ENCODE results near the gene CDC45.
"Not testable (repeated sequence)": the region's sequence is repeated elsewhere in the genome, so short reads cannot be mapped to it uniquely, and the experiment has no call there.

Gene CDC45, protein sequence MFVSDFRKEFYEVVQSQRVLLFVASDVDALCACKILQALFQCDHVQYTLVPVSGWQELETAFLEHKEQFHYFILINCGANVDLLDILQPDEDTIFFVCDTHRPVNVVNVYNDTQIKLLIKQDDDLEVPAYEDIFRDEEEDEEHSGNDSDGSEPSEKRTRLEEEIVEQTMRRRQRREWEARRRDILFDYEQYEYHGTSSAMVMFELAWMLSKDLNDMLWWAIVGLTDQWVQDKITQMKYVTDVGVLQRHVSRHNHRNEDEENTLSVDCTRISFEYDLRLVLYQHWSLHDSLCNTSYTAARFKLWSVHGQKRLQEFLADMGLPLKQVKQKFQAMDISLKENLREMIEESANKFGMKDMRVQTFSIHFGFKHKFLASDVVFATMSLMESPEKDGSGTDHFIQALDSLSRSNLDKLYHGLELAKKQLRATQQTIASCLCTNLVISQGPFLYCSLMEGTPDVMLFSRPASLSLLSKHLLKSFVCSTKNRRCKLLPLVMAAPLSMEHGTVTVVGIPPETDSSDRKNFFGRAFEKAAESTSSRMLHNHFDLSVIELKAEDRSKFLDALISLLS

GRCh38 chr22:19479355-19480172 lies at the start of gene CDC45:
Gene CDC45 (plus strand): TSS chr22:19479920. CDS start chr22:19479969, 49 bp downstream.
- DNase-seq = peak; percentile 98

GRCh38 chr22:19429950-19430889 lies 49.5 kb upstream of the CDC45 start:
- DNase-seq = peak; percentile 77

DNA sequence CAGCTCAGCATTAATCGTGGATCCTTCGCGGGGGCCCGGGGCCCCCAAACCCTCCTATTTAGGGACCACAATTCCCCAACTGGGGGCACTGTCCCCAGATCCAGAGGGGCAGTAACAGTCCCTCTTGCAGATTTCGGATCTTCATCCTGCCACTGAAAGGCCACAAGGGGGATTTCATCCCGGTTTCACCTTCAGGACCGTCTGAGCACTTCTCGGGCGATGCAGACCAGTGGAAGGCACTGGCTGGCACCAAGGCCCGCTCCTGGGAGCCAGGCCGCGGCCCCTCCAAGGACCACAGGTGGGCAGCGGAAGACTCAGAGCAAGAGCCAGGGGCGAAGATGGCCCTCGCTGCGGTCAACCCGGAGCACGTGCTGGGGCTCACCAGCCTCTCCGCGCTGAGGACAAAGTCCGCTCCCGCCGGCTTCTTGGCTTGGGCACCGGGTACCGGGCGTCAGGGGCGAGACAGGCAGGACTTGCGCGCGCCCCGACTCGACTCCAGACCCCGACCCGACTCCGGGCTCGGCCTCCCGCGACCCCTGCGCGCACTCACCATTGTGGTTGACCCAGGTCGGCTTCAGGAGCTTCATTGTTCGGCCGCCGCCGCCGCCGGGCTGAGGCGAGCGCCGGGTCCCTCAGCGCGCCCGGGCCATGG lies 48.7 kb upstream of the CDC45 start:
- DNase-seq = no peak

DNA sequence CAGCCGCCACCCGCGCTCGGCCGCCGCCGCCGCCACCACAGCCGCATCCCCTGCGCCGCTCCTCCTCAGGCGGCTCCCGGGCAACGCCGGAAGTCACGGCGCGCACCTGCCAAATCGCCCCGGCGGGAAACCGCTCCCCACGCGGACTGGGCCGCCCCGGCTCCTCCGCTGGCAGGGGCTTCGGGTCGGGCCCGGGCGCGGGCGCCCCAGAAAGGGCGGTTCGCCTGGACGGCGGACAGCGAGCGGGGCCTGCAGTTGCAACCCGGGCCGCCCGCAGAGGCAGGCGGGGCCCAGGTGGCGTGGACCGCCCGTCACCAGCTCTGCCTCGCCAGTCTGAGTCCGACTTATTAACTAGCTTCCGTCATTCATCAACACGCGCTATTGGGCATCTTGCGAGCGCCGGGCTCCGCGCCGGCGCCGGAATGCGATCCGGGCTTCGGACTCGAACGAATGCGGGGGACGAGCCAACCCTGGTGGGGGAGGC lies 48.0 kb upstream of the CDC45 start, which contains the start of gene HIRA:
Gene HIRA, minus strand, starts transcription at position 85 of the 484 bp plus-strand sequence. CDS start 257 bp downstream, outside the sequence.
- peak; percentile 51 for DNase-seq

DNA sequence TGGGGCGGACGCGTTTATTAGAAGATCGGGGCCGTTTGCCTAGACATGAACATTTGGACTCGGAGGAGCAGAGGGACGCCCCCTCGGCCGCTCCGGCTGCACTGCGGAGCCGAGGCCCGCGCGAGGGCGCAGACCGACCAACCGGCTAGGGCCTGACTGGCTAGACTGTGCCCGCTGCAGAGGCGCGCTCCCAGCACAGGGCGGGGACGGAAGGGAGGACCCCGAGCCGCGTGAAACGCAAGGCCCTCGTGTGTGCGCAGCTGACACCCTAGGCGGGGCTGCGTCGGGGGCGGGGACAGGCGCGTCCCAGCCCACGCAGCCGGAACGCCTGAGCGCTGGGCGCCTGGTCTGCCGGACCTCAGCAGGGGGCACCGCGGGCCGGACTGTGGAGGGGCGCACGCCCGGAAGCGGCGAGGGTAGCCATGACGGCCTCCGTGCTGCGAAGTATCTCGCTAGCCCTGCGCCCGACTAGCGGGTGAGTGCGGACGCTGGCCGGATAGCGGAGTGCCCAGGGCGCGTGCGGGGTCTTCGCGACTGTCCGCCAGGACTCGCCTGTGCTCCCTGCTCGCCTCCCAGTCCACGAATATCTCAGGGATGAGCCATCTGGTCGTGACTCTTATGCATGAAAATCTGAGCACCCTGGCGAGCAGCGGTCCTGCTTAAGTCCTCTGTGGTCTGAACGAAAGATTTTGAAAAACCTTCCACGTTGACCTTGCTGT lies 47.4 kb upstream of the CDC45 start, which contains the start of gene MRPL40:
Gene MRPL40, plus strand, starts transcription at position 413 of the 719 bp plus-strand sequence. Its CDS starts 10 bp downstream, at position 423.
- peak; percentile 91 for DNase-seq

- no peak for DNase-seq
These were observed 45.3 kb upstream of the CDC45 start for GRCh38 chr22:19434401-19434800.

GRCh38 chr22:19434829-19435580 lies 44.7 kb upstream of the CDC45 start:
- no peak for DNase-seq

- DNase-seq = not testable (repeated sequence)
These were observed 43.1 kb upstream of the CDC45 start for GRCh38 chr22:19436444-19437161.

DNA sequence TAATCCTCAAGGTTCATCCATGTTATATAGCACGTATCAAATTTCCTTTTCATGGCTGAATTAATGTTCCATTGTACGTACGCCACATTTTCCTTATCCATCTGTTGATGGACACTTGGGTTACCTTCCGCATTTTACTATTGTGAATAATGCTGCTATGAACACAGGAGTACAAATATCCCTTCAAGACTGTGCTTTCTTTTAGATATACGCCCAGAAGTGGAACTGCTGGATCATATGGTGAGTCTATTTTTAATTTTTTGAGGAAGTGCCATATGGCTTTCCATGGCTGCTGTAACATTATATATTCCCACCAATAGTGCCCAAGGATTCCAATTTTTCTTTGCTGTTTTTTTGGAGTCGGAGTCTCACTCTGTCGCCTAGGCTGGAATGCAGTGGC lies 41.4 kb upstream of the CDC45 start:
- DNase-seq = peak; percentile 4

- DNase-seq = no peak
These were observed 39.1 kb upstream of the CDC45 start for GRCh38 chr22:19440411-19441195.

DNA sequence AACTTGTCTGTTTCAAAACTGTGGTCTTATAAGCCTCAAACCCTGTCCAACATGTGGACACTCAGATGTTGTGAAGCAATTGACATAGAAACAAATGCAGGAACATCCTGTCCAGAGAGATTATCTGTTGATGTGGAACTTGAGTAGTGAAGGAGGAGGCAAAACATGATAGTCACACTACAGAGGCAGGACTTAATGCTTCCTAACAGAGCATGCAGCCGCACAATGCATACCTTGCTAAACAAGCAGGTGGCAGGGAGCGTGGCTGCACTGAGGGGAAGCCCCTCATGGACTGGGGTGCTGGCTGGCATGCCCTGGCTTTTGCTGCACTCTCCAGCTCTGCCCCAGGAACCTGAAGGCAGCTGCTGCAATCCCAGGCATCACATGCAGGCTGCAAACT lies 37.6 kb upstream of the CDC45 start:
- peak; percentile 7 for DNase-seq

DNA sequence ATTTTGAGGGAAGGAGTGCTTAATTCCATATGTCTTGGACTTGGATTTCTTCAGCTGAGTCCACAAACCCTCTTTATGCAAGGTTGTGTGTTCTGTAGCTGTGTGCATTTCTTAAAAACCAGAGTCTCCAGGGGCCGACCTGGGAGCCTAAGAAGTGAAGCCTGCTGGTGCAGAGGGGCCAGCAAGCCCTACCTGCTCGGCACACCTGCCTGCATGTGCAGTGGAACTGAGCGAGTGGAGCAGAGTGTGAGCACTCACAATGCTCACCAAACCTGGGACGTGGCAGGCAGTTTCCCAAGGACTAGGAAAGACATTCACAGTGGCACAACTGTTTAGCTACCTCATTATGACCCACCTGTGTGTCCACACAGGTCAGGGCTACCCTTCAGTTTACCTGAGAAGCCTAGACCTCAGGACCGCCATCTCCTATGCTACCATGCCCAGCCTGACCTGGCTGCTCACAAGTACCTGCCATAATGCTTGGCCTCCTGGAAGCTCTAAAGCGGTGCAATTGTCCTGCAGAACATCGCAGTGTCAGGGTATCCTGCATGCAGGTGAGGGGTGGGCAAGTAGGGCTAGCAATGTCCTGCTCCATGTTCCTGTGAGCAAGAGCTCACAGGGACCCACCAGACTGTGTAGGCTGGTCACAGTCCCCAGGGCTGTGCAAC lies 36.0 kb upstream of the CDC45 start:
- no peak for DNase-seq

DNA sequence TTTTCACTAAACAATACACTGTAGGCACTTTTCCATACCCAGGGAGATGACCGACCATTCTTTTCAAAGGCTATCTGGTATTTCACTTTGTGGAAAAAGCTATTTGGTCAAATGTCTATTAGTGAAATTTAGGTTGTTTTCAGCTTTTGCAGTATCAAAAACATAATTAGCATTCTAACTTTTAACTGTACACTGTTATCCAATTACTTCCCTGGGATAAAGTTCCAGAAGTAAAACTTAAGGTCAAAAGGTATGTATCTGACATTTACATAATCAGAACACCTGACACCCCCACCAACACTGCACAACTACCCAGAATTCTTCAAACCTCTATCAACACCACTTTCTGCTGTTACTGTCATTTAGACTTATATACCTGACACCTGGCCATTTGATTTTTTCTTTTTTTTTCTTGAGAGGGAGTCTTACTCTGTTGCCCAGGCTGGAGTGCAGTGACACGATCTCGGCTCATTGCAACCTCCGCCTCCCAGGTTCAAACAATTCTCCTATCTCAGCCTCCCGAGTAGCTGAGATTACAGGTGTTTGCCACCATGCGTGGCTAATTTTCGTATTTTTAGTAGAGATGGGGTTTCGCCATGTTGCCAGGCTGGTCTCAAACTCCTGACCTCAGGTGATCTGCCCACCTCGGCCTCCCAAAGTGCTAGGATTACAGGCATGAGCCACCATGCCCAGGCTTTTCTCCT lies 34.3 kb upstream of the CDC45 start:
- DNase-seq = not testable (repeated sequence)

DNA sequence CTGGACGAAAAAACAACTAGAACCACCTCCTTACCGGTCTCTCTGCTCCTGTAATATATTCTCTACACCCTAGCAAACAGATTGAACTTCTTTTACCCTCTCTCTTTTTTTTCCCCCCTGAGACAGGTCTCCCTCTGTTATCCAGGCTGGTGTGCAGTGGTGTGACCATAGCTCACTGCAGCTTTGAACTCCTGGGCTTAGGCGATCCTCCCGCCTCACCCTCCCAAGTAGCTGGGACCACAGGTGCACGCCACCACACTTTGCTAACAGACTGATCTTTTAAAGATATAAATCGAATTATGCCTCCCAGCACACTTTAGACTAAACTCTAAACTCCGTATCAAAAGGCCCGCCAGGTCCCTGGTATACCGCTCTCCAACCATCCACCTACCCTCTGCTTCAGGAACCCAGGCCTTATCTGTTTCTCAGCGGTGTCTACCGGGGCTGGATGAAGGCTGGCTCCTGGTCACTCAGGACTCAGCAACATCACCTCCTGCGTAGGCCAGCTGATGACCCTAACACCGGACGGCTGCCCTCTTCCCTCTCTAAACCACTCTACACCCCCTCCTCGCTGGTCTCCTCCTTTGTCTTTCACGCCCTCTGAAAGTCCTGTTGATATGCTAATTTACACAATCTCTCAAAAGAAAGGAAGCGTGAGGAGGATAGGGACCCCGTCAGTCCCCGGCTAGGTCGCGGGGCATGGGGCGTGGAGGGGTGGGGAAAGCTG lies 33.0 kb upstream of the CDC45 start:
- no peak for DNase-seq

DNA sequence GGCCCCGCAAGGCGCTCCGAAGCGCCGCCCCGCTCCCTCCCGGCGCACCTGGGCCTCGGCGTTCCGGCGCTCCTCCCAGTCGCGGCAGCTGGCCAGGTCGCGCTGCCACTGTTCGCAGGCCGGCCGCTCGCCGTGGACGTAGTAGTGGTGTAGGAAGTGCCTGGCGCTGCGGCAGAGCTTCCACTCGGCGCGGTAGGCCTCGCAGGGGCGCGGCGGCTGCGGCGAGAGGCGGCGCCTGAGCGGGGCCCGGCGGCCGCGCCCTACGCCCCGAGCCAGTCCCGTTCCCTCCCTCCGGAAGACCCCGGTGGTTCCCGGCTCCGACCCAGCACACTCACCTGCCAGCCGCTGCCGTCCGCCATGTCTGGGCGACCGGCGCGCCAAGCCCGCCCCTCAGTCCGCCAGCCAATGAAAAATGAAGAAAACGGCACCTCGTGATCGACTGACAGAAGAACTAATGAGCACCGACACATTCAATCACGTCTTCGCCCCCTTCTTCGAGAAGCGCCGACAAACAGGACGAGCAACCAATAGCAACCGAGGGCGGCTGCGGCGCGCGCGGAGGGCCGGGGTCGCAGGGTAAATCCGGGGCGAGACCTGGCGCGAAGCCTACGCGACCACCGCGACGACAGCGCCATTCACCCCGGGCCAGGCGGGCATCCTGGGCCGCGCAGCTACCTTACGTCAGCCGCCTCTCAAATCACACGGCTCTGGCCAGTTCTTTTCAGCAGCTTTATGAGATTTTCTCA lies 32.2 kb upstream of the CDC45 start, which contains the start of gene C22orf39:
Gene C22orf39, minus strand, starts transcription at position 382 of the 746 bp plus-strand sequence. Its CDS starts 23 bp downstream, at position 359.
- peak; percentile 87 for DNase-seq
